Hypothalamus (tissue), 51 donors: ENCODE measurements around the gene BRD3OS.

Experiments used
- DNase-seq, 51 donors: peaks; one replicate each; lab custom pipeline; 2025; lab: John Stamatoyannopoulos, UW

The BRD3OS gene

GRCh38 chr9:134031783-134032182, 6.5 kb downstream of the BRD3OS start:
- no peak for DNase-seq

- no peak for DNase-seq
These were observed 7.4 kb downstream of the BRD3OS start for GRCh38 chr9:134032456-134033222.

GRCh38 chr9:134033516-134034214, 8.4 kb downstream of the BRD3OS start:
- no peak for DNase-seq

GRCh38 chr9:134034215-134035040, 9.1 kb downstream of the BRD3OS start:
- DNase-seq, result no peak

- DNase-seq, result no peak
These were observed 10.1 kb downstream of the BRD3OS start for GRCh38 chr9:134035041-134036039.

GRCh38 chr9:134036130-134036529, 10.8 kb downstream of the BRD3OS start:
- no peak for DNase-seq

- no peak for DNase-seq
These were observed 12.4 kb downstream of the BRD3OS start for GRCh38 chr9:134037641-134038040.

- peak in 1 of 51 donors; percentile 19 for DNase-seq
These were observed 14.3 kb downstream of the BRD3OS start for GRCh38 chr9:134039386-134040175.

- no peak for DNase-seq
These were observed 14.9 kb downstream of the BRD3OS start for GRCh38 chr9:134040176-134040565.

- peak in 1 of 51 donors; percentile 13 for DNase-seq
These were observed 15.7 kb downstream of the BRD3OS start for GRCh38 chr9:134040781-134041648.

GRCh38 chr9:134041649-134041962, 16.3 kb downstream of the BRD3OS start:
- no peak for DNase-seq

GRCh38 chr9:134043531-134043988, 18.3 kb downstream of the BRD3OS start:
- no peak for DNase-seq

GRCh38 chr9:134044944-134045343, 19.7 kb downstream of the BRD3OS start:
- DNase-seq, result no peak

- no peak for DNase-seq
These were observed 20.7 kb downstream of the BRD3OS start for GRCh38 chr9:134045841-134046544.

GRCh38 chr9:134046894-134047681, 21.8 kb downstream of the BRD3OS start:
- no peak for DNase-seq

GRCh38 chr9:134047868-134048581, 22.7 kb downstream of the BRD3OS start:
- no peak for DNase-seq
